Measurements from ENCODE around the gene OLFML2A. TPM values are rescaled to one million over a fixed set of nuclear protein-coding genes. Genes with fewer than 3 reads are reported as not detected.

OLFML2A gene
- total RNA-seq, 6 experiments from 2014 or later: 0.12 to 0.74 (median 0.40) TPM

DNA sequence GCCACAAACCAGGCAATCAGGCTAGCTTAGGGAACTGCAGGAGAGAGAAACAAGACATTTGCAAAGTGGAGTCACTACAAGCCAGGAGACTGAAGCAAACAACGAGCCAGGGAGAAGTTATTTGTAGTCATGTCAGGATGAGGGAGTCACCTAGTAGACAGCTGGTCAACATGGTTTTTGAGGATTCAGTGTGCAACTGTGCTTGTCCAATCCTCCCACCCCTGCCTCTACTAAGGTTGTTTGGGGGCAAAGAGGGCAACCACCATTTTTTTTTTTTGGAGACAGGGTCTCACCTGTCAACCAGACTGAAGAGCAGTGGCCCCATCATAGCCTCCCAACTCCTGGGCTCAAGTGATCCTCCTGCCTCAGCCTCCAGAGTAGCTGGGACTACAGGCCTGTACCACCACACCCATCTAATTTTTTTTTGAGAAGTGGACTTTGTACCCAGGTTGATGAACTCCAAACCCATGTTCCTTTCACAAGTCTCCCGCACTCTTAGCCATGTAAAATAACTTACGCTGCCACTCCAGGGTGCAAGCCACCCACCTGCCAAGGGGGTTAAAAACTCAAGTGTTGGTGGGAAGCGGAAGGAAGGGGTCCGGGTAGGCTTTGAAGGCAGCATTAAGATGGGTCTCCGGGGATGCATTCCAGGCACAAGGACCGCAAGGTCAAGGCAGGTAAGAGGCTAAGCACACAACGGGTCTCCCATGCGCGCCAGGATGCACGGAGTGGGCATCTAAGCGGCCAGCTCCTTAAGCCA is 83.8 kb downstream of the OLFML2A start:
- DNase-seq: no peak
- Histone ChIP-seq H3K36me3 (peaks cover 0 to 37% (median 19%) of the 10 kb centered on the region in 4 donors), H3K27ac (peak overlapping the region in 2 of 3 donors; percentile 67 to 88), H3K9me3 (no peaks in the 10 kb centered on the region), H3K27me3 (no peaks in the 10 kb centered on the region), H3K4me1 (peaks cover 0 to 15% (median 5%) of the 10 kb centered on the region in 4 donors), H3K4me3 (peak overlapping the region; percentile 86 to 97 (median 94))
- ATAC-seq: no peak
- 8% methylated on average over 7 of the region's 12 CpGs for WGBS (ENCODE audit: insufficient coverage, low coverage, low lambda C conversion rate, missing lambda C conversion rate)
- intact Hi-C loops (cut with DNase I): no loop called here
- no peak for TF ChIP-seq CTCF (IDR thresholded peaks at IDR 0.05)
- TF ChIP-seq POLR2A (IDR thresholded peaks at IDR 0.05): no peak

GRCh38 chr9:124861342-124862229 is 84.7 kb downstream of the OLFML2A start, which contains the start of the genes ARPC5L and RPL35:
ARPC5L (plus strand) TSS chr9:124862130; CDS start chr9:124869291, 7,161 bp downstream.
RPL35 (minus strand) TSS chr9:124861957; CDS start chr9:124861912, 45 bp downstream.
- WGBS (ENCODE audit: insufficient coverage, low coverage, low lambda C conversion rate, missing lambda C conversion rate): 2% methylated on average over 24 of the region's 92 CpGs
- H3K4me3 ChIP-seq: peak within 1 kb of the TSS; percentile 86 to 97 (median 94)
- H3K27ac ChIP-seq: peak within 1 kb of the TSS; percentile 67 to 88 (median 84)
- H3K9me3 ChIP-seq: no peaks in the 10 kb centered on the region
- H3K36me3 ChIP-seq: peaks cover 0 to 37% (median 19%) of the 10 kb centered on the region in 4 donors
- H3K4me1 ChIP-seq: peaks cover 0 to 15% (median 5%) of the 10 kb centered on the region in 4 donors
- no peaks in the 10 kb centered on the region for H3K27me3 ChIP-seq
- DNase-seq (peak; percentile 96 to 97 (median 97)), ATAC-seq (peak; percentile 96 to 99 (median 98))
- TF ChIP-seq CTCF (IDR thresholded peaks at IDR 0.05) (peak in 3 of 4 donors; percentile 12 to 22 (median 13)), POLR2A (IDR thresholded peaks at IDR 0.05) (peak; percentile 88)
- intact Hi-C loops (cut with DNase I): no loop called here

DNA sequence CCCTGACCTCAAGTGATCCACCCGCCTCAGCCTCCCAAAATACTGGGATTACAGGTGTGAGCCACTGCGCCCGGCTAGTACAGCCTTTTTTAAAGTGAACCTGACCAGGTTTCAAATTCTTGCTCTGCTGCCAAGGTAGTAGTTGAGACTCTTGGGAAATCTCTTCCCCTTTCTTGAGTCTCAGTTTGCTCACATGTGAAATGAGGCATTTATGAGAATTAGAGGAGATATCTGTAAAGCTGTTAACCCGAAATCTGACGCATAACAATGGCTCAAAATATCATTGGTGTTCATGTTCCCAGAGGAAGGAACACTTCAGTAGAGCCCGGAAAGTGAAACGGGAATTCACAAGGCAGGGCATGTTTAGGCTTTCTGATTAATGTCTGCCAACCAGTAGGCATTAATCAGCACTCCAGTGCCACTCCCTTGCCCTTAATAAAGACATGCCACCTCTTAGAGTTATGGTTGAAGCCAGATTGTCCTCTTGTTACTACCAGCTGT is 86.5 kb downstream of the OLFML2A start:
- H3K36me3 ChIP-seq: peaks cover 0 to 23% (median 13%) of the 10 kb centered on the region in 4 donors
- intact Hi-C loops (cut with DNase I): no loop called here
- WGBS (ENCODE audit: insufficient coverage, low coverage, low lambda C conversion rate, missing lambda C conversion rate): 68% methylated on average over 6 of the region's 7 CpGs
- no peak overlapping the region for H3K4me3 ChIP-seq
- ATAC-seq (no peak), DNase-seq (no peak)
- H3K27me3 ChIP-seq: no peaks in the 10 kb centered on the region
- TF ChIP-seq CTCF (IDR thresholded peaks at IDR 0.05): no peak
- TF ChIP-seq POLR2A (IDR thresholded peaks at IDR 0.05): no peak
- no peaks in the 10 kb centered on the region for H3K9me3 ChIP-seq
- no peak overlapping the region for H3K27ac ChIP-seq
- H3K4me1 ChIP-seq: peaks cover 0 to 22% (median 5%) of the 10 kb centered on the region in 4 donors

Other genes starting within 250 kb of the OLFML2A start
- gene NR6A1, start 5.8 kb upstream of the OLFML2A start, total RNA-seq: 1 to 10 TPM; 1.3 to 3.6 (median 1.9) TPM
- gene WDR38, start 76.3 kb downstream of the OLFML2A start, total RNA-seq: not detected
- gene RPL35, start 84.8 kb downstream of the OLFML2A start, total RNA-seq: 1,000 to 10,000 TPM in 2 of 6 experiments, 100 to 1,000 TPM in 4; 372 to 1,299 (median 414) TPM
- 10 to 100 TPM; 15.2 to 25.7 (median 20.6) TPM for gene ARPC5L, start 85.0 kb downstream of the OLFML2A start, total RNA-seq
- gene GOLGA1, start 163.9 kb downstream of the OLFML2A start, total RNA-seq: 10 to 100 TPM; 10.2 to 16.2 (median 12.5) TPM